Tibial artery (tissue), 4 donors: Measurements from ENCODE around the gene TPM2.
A peak's percentile ranks its signal among the peaks of the same experiment; 100 is the strongest.

Source experiments
- DNase-seq, 2 donors: peaks; one replicate each; pipeline ENCODE4 v3.0.0-alpha.2; 2019
- H3K27ac ChIP-seq, 2 donors: fragments of 200-600 bp; sonication (generic) in 1 of 2; 1 replicate in 1 of 2; 2 replicates in 1 of 2; pipeline ENCODE4 v1.5.1; 2018 to 2019; ENCODE audit warnings: mild to moderate bottlenecking in 1 of 2
- H3K27me3 ChIP-seq, 2 donors: fragments of 200-600 bp; sonication (generic) in 1 of 2; one replicate each; pipeline versions ENCODE4 v1.5.1 to v1.6.0; 2016 to 2019
- H3K36me3 ChIP-seq, 3 donors: fragments of 200-600 bp; sonication (generic) in 2 of 3; one replicate each; pipeline ENCODE4 v1.5.1; 2016 to 2019; ENCODE audit warnings: mild to moderate bottlenecking in 2 of 3
- H3K4me1 ChIP-seq, 4 donors: fragments of 200-600 bp; sonication (generic) in 2 of 4; 1 replicate in 3 of 4; 2 replicates in 1 of 4; pipeline ENCODE4 v1.5.1; 2016 to 2019
- H3K4me3 ChIP-seq, 2 donors: fragments of 200-600 bp; sonication (generic) in 1 of 2; 1 replicate in 1 of 2; 2 replicates in 1 of 2; pipeline ENCODE4 v1.5.1; 2018 to 2019; ENCODE audit warnings: mild to moderate bottlenecking in 2 of 2
- H3K9me3 ChIP-seq, 3 donors: fragments of 200-600 bp; sonication (generic) in 1 of 3; one replicate each; pipeline ENCODE4 v1.5.1; 2016 to 2019
- CTCF ChIP-seq, 2 experiments: fragments of 200-600 bp in 1 of 2; fragments of 450-650 bp in 1 of 2; IDR thresholded peaks; one replicate each; pipeline ENCODE4 v1.5.1; 2017 to 2019; ENCODE audit warnings: antibody characterized with exemption in 2 of 2, mild to moderate bottlenecking in 1 of 2, moderate library complexity in 1 of 2
- intact Hi-C: fragments of 100-400 bp; cut with DNase I; formaldehyde crosslinking; loops from one replicate; pipeline ENCODE4 v1.15.0; 2023; ENCODE audit warnings: low total_unique reads

Gene TPM2

GRCh38 chr9:35700942-35701341 lies 11.2 kb upstream of the TPM2 start:
- H3K9me3 ChIP-seq: no peaks in the 10 kb centered on the region
- DNase-seq: no peak
- no peaks in the 10 kb centered on the region for H3K27me3 ChIP-seq
- peaks cover 0 to 32% (median 26%) of the 10 kb centered on the region in 4 donors for H3K4me1 ChIP-seq
- H3K4me3 ChIP-seq: no peak overlapping the region
- intact Hi-C loops: no loop called here
- H3K36me3 ChIP-seq: peaks cover 90 to 93% (median 93%) of the 10 kb centered on the region in 3 donors
- peak overlapping the region; percentile 96 to 97 for H3K27ac ChIP-seq
- no peak for TF ChIP-seq CTCF (IDR thresholded peaks at IDR 0.05)

- intact Hi-C loops: no loop called here
- peaks cover 81 to 86% (median 84%) of the 10 kb centered on the region in 3 donors for H3K36me3 ChIP-seq
Observed at GRCh38 chr9:35700031-35700430, 10.3 kb upstream of the TPM2 start.

GRCh38 chr9:35698231-35698630 lies 8.5 kb upstream of the TPM2 start:
- TF ChIP-seq CTCF (IDR thresholded peaks at IDR 0.05): no peak
- no peaks in the 10 kb centered on the region for H3K9me3 ChIP-seq
- H3K27me3 ChIP-seq: no peaks in the 10 kb centered on the region
- H3K27ac ChIP-seq: peak overlapping the region; percentile 96 to 97
- no peak overlapping the region for H3K4me3 ChIP-seq
- H3K4me1 ChIP-seq: peaks cover 0 to 59% (median 40%) of the 10 kb centered on the region in 4 donors
- DNase-seq: no peak
- intact Hi-C loops: loop anchor here (5.0 kb wide), 1 partner anchor 36 kb away; no protein-coding TSS in a partner anchor
- H3K36me3 ChIP-seq: peaks cover 63 to 68% (median 66%) of the 10 kb centered on the region in 3 donors

More at GRCh38 chr9:35700031-35700430, 10.3 kb upstream of the TPM2 start:
- H3K27me3 ChIP-seq: no peaks in the 10 kb centered on the region
- H3K4me3 ChIP-seq: no peak overlapping the region
- no peak for TF ChIP-seq CTCF (IDR thresholded peaks at IDR 0.05)
- DNase-seq: no peak
- peaks cover 0 to 41% (median 32%) of the 10 kb centered on the region in 4 donors for H3K4me1 ChIP-seq
- H3K27ac ChIP-seq: peak overlapping the region; percentile 96 to 97
- H3K9me3 ChIP-seq: no peaks in the 10 kb centered on the region

- H3K4me1 ChIP-seq: peaks cover 0 to 66% (median 40%) of the 10 kb centered on the region in 4 donors
- H3K4me3 ChIP-seq: peak overlapping the region in 1 of 2 donors; percentile 7
- intact Hi-C loops: loop anchor here (5.0 kb wide), 1 partner anchor 35 kb away; no protein-coding TSS in a partner anchor
- H3K27me3 ChIP-seq: no peaks in the 10 kb centered on the region
- TF ChIP-seq CTCF (IDR thresholded peaks at IDR 0.05): no peak
- H3K27ac ChIP-seq: peak overlapping the region; percentile 96 to 97
- H3K9me3 ChIP-seq: no peaks in the 10 kb centered on the region
- DNase-seq: no peak
- H3K36me3 ChIP-seq: peaks cover 55 to 61% (median 58%) of the 10 kb centered on the region in 3 donors
Observed at GRCh38 chr9:35697486-35697885, 7.8 kb upstream of the TPM2 start.

- no peaks in the 10 kb centered on the region for H3K27me3 ChIP-seq
- H3K9me3 ChIP-seq: no peaks in the 10 kb centered on the region
- DNase-seq: peak; percentile 60 to 80
- H3K4me3 ChIP-seq: peak overlapping the region in 1 of 2 donors; percentile 7
- TF ChIP-seq CTCF (IDR thresholded peaks at IDR 0.05): peak; percentile 85 to 87
- H3K4me1 ChIP-seq: peaks cover 0 to 74% (median 43%) of the 10 kb centered on the region in 4 donors
- peaks cover 47 to 53% (median 50%) of the 10 kb centered on the region in 3 donors for H3K36me3 ChIP-seq
- peak overlapping the region; percentile 96 to 97 for H3K27ac ChIP-seq
- intact Hi-C loops: loop anchor here (5.0 kb wide), 1 partner anchor 34 kb away; no protein-coding TSS in a partner anchor
Observed at GRCh38 chr9:35696520-35697215, 6.9 kb upstream of the TPM2 start.
